Measurements from ENCODE around the gene TFRC.

DNA sequence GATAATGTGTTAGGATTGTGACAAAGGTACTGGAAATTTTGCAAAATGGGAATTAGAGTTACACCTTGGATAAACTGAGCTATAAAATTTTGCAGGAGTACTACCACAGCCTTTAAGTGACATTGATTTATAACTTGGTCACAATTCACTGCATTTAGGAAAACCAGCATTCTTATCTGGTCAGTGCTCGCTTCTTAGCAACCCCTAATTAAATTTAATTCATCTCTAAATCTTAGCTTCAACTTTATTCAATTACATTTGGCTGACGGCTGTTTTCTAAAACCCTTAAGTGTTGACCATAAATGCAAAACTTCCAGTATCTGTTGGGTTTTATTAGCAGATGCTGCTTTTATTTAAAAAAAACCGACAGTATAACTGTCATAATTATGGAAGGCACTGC, 31.3 kb downstream of the TFRC start:
- TF ChIP-seq, protein P1, sequence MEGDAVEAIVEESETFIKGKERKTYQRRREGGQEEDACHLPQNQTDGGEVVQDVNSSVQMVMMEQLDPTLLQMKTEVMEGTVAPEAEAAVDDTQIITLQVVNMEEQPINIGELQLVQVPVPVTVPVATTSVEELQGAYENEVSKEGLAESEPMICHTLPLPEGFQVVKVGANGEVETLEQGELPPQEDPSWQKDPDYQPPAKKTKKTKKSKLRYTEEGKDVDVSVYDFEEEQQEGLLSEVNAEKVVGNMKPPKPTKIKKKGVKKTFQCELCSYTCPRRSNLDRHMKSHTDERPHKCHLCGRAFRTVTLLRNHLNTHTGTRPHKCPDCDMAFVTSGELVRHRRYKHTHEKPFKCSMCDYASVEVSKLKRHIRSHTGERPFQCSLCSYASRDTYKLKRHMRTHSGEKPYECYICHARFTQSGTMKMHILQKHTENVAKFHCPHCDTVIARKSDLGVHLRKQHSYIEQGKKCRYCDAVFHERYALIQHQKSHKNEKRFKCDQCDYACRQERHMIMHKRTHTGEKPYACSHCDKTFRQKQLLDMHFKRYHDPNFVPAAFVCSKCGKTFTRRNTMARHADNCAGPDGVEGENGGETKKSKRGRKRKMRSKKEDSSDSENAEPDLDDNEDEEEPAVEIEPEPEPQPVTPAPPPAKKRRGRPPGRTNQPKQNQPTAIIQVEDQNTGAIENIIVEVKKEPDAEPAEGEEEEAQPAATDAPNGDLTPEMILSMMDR (conservative IDR thresholded peaks at IDR 0.05; ENCODE audit: low read length), result no peak
- no peak for TF ChIP-seq EZH2phosphoT487 (IDR thresholded peaks at IDR 0.05; ENCODE audit: borderline replicate concordance)
